Smooth muscle cell (in vitro differentiated cells): ENCODE results near the gene PRAC2. TPM values are rescaled to one million over a fixed set of nuclear protein-coding genes. Genes with fewer than 3 reads are reported as not detected.

Experiments
- DNase-seq: peaks from one replicate; lab custom pipeline; 2025; ENCODE audit not compliant: unreplicated experiment; lab: John Stamatoyannopoulos, UW
- H2AFZ ChIP-seq: fragments of 200-600 bp; sonication (generic); 2 replicates; pipeline ENCODE4 v1.6.0; 2016; ENCODE audit warnings: antibody characterized with exemption, low read depth, mild to moderate bottlenecking
- H3F3A ChIP-seq: fragments of 200-600 bp; sonication (generic); 2 replicates; pipeline ENCODE4 v1.6.0; 2017; ENCODE audit warnings: antibody characterized with exemption, low read depth
- H3K27ac ChIP-seq: fragments of 200-600 bp; sonication (generic); 2 replicates; pipeline ENCODE4 v1.5.1; 2016; ENCODE audit warnings: low read depth, mild to moderate bottlenecking
- H3K27me3 ChIP-seq: fragments of 200-600 bp; sonication (generic); 2 replicates; pipeline ENCODE4 v1.6.1; 2016; ENCODE audit warnings: low read depth, mild to moderate bottlenecking
- H3K36me3 ChIP-seq: fragments of 200-600 bp; sonication (generic); 2 replicates; pipeline ENCODE4 v1.5.1; 2016; ENCODE audit warnings: low read depth
- H3K4me1 ChIP-seq: fragments of 200-600 bp; sonication (generic); 2 replicates; pipeline ENCODE4 v1.5.1; 2016; ENCODE audit warnings: low read depth
- H3K4me2 ChIP-seq: fragments of 200-600 bp; sonication (generic); 2 replicates; pipeline ENCODE4 v1.6.0; 2016; ENCODE audit warnings: mild to moderate bottlenecking
- H3K4me3 ChIP-seq: fragments of 200-600 bp; sonication (generic); 2 replicates; pipeline ENCODE4 v1.5.1; 2016; ENCODE audit warnings: mild to moderate bottlenecking
- H3K79me2 ChIP-seq: fragments of 200-600 bp; sonication (generic); 2 replicates; pipeline ENCODE4 v1.6.0; 2016; ENCODE audit warnings: low read depth, mild to moderate bottlenecking
- H3K9ac ChIP-seq: fragments of 200-600 bp; sonication (generic); 2 replicates; pipeline ENCODE4 v1.6.0; 2016; ENCODE audit warnings: low read depth
- H3K9me3 ChIP-seq: fragments of 200-600 bp; sonication (generic); replicated peaks from 2 replicates; pipeline ENCODE4 v1.5.1; 2016; ENCODE audit warnings: low read depth
- H4K20me1 ChIP-seq: fragments of 200-600 bp; sonication (generic); 2 replicates; pipeline ENCODE4 v1.6.0; 2016; ENCODE audit warnings: low read depth
- CTCF ChIP-seq: fragments of 200-600 bp; sonication (generic); IDR thresholded peaks from 2 replicates; pipeline ENCODE4 v1.5.1; 2017; ENCODE audit warnings: borderline replicate concordance, mild to moderate bottlenecking, antibody characterized with exemption; ENCODE audit not compliant: insufficient read depth, poor library complexity, severe bottlenecking
- WGBS: methylation state at CpG from one replicate; pipeline ENCODE4 v1.1.7; 2016; ENCODE audit warnings: low lambda C conversion rate; 5-methylcytosine and 5-hydroxymethylcytosine counted together
- polyA plus RNA-seq: library from polyadenylated mRNA; unstranded; fragments of >200 nt; fragmentation: Nextera tagmentation; extraction: Ambion mirVana; gene quantifications from 2 replicates; pipeline ENCODE4 v1.2.1, GENCODE V29; 2016
- total RNA-seq: library from RNA; depleted of rRNA; stranded (reverse); fragments of >200 nt; gene quantifications from 2 replicates; pipeline ENCODE4 v1.2.3, GENCODE V29; 2014

Gene PRAC2
- total RNA-seq, result 3.5 and 8.4 TPM in 2 replicates
- polyA plus RNA-seq, result 6.8 and 7.8 TPM in 2 replicates

GRCh38 chr17:48722915-48723422 is at the start of gene PRAC2:
Gene PRAC2, plus strand, starts transcription at chr17:48723185. Its CDS starts 1,226 bp downstream, at chr17:48724411.
- Histone ChIP-seq H3K4me2 (peak within 1 kb of the TSS; percentile 83), H3K4me3 (peak within 1 kb of the TSS; percentile 42), H3K27ac (peak within 1 kb of the TSS; percentile 34), H3K27me3 (peaks cover 47% of the 10 kb centered on the region), H3K4me1 (no peaks in the 10 kb centered on the region), H3K9me3 (no peaks in the 10 kb centered on the region), H3K79me2 (no peaks in the 10 kb centered on the region), H2AFZ (peak within 1 kb of the TSS; percentile 60), H4K20me1 (no peaks in the 10 kb centered on the region), H3K9ac (peak within 1 kb of the TSS; percentile 11), H3F3A (peaks cover 10% of the 10 kb centered on the region), H3K36me3 (no peaks in the 10 kb centered on the region)
- no peak for TF ChIP-seq CTCF
- 2% methylated on average over 19 of the region's 21 CpGs for WGBS
- DNase-seq, result no peak

- Histone ChIP-seq H3K27me3 (no peaks in the 10 kb centered on the region), H3K9ac (no peak overlapping the region), H3F3A (no peaks in the 10 kb centered on the region), H3K36me3 (no peaks in the 10 kb centered on the region), H4K20me1 (peaks cover 11% of the 10 kb centered on the region), H3K4me1 (no peaks in the 10 kb centered on the region), H2AFZ (no peak overlapping the region), H3K4me3 (no peak overlapping the region), H3K9me3 (no peaks in the 10 kb centered on the region), H3K27ac (no peak overlapping the region), H3K4me2 (no peak overlapping the region), H3K79me2 (no peaks in the 10 kb centered on the region)
- no peak for TF ChIP-seq CTCF
- no peak for DNase-seq
- 93% methylated on average over 6 of the region's 6 CpGs for WGBS
Observed at GRCh38 chr17:48676963-48677558, 45.9 kb upstream of the PRAC2 start.

- DNase-seq, result peak; percentile 65
- Histone ChIP-seq H3K9ac (no peak overlapping the region), H3K27me3 (no peaks in the 10 kb centered on the region), H3K4me3 (peak overlapping the region; percentile 19), H3K4me2 (peak overlapping the region; percentile 80), H3K9me3 (no peaks in the 10 kb centered on the region), H2AFZ (peak overlapping the region; percentile 55), H3K79me2 (no peaks in the 10 kb centered on the region), H3K4me1 (no peaks in the 10 kb centered on the region), H3K27ac (no peak overlapping the region), H3F3A (no peaks in the 10 kb centered on the region), H3K36me3 (no peaks in the 10 kb centered on the region), H4K20me1 (peaks cover 11% of the 10 kb centered on the region)
- peak; percentile 98 for TF ChIP-seq CTCF
- WGBS, result 14% methylated on average over 38 of the region's 41 CpGs
Observed at GRCh38 chr17:48678141-48678971, 44.6 kb upstream of the PRAC2 start.
